Posterior vena cava (tissue), 2 donors: ENCODE data around the gene GLOD4. TPM values are rescaled to one million over a fixed set of nuclear protein-coding genes. Genes with fewer than 3 reads are reported as not detected.
A peak's percentile ranks its signal among the peaks of the same experiment; 100 is the strongest.
"Not testable (repeated sequence)": the region's sequence is repeated elsewhere in the genome, so short reads cannot be mapped to it uniquely, and the experiment has no call there.

Experiments
- DNase-seq: peaks from one replicate; pipeline ENCODE4 v3.0.0-alpha.2; 2020; ENCODE audit warnings: low spot score
- intact Hi-C, 2 donors: fragments of 100-400 bp; cut with DNase I; formaldehyde crosslinking; loops; one replicate each; pipeline versions ENCODE4 v1.14.1 to v1.14.2; 2022 to 2023
- total RNA-seq, 2 donors: library from RNA; stranded (reverse); fragmentation: NEBNext Ultra II Directional; extraction: Animal tissue kit (Norgen Biotek cat#: 25700); gene quantifications; one replicate each; pipeline ENCODE4 v1.2.1, GENCODE V29; 2021
- donor health status: DM: yes; HTN: yes; CAD: no.
- donor health status: DM: yes; HTN: yes; CAD: no.

The GLOD4 gene
- total RNA-seq, 2 donors from 2014 or later, result 40.2 to 41.5 TPM

- intact Hi-C loops, DNase-seq: not testable (repeated sequence)
These were observed 32.7 kb downstream of the GLOD4 start for GRCh38 chr17:749359-749758.

DNA sequence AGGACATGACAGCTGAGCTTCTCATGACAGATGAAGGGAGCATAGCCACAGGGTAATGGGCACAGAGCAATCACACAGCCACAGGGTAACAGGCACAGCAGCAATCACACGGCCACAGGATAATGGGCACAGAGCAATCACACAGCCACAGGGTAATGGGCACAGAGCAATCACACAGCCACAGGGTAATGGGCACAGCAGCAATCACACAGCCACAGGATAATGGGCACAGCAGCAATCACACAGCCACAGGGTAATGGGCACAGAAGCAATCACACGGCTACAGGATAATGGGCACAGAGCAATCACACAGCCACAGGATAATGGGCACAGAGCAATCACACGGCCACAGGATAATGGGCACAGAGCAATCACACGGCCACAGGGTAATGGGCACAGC is 33.5 kb downstream of the GLOD4 start:
- intact Hi-C loops, result not testable (repeated sequence)
- DNase-seq, result peak; percentile 15

- intact Hi-C loops, result no loop called here
- DNase-seq, result peak; percentile 63
These were observed 35.1 kb downstream of the GLOD4 start for GRCh38 chr17:746783-747629.

DNA sequence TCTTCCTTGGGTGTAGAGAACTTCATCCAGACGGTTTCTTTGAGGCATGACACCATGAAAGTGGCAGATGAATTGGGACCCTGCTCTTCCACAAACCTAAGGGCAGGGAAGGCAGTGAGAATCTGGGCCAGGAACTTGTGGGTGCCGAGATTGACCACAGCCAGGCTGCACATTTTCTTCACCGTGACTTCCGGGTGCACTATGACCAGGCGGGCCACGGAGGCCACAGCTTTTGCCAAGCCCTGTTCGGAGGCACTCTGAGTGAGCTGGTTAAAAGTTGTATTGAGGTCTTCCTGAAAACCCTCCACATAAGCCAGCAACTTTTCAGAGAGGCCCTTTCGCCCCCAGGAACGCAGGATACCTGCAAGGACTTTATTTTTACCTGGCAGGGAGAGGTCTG is 35.9 kb downstream of the GLOD4 start:
- intact Hi-C loops, result no loop called here
- DNase-seq, result peak; percentile 42

DNA sequence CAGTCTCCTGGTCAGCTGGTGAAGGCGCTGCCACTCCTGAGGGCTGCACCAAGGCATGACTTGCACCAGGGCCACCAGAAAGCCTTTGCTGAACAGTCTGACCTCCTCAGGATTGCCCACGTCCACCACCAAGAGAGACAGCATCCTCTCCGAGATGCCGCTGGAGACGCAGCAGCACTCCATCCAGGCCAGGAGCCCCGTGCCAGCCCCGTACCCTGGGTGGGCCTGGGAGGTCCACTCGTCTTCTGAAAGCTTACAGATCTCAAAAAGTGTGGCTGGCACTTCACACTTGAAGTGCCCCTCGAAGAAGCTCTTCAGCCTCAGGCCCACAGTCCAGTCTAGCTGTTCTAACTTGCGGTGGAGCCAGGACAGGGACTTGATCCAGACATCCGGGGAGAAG is 36.7 kb downstream of the GLOD4 start:
- intact Hi-C loops, result no loop called here
- DNase-seq, result no peak

DNA sequence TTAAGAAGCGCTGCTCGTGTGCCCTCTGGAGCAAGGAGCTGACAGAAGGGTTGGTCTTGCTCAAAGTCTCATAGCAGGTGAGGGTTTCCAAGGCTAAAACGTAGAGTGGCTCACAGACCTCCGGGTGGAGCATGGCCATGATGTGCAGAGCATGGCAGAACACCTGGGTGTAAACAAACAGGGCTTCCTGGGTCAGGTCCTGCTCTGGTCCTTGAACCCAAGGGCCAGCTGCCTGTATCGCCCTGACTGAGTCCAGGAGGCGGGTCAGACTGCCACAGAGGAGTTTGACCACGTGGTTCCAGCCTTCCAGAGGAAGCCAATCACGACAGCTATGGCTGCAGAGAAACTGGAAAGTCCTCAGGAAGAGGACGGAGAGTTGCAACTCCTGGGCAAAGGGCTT is 37.1 kb downstream of the GLOD4 start:
- no peak for DNase-seq
- intact Hi-C loops, result no loop called here

- no peak for DNase-seq
- intact Hi-C loops, result no loop called here
These were observed 38.9 kb downstream of the GLOD4 start for GRCh38 chr17:743139-743538.

DNA sequence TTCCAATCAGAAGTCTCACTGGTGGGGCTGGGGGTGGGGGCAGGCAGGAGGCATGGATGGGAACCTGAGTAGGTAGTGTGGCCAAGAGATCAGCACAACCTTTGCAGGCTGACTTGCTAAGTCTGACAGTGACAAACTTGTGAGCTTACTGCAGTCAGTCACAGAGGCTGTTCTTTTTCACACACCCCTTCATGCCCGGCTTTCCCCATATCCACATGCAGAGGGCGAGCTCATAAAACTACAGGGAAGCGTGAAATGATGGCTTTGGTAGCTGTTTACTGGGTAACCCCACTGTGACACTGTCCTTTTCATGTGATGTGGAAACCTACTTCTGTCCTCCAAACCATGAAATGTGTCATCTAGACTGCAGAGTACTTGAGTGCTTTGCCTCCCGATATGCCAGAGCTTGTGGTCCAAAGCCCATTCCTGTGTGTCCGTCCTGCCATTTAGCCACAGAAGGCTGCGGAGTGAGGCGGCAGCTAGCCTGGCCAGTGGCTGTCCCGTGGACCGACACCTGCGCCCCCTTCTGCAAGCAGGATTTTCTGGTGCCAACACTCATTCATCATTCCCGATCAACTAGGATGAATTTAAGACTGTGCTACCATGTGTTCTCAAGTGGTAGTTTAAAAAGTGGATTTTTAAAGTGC is 39.8 kb downstream of the GLOD4 start:
- DNase-seq, result peak; percentile 19
- intact Hi-C loops, result no loop called here

- intact Hi-C loops, result no loop called here
- peak; percentile 81 for DNase-seq
These were observed 41.7 kb downstream of the GLOD4 start for GRCh38 chr17:740240-741017.

- intact Hi-C loops, result no loop called here
- no peak for DNase-seq
These were observed 44.4 kb downstream of the GLOD4 start for GRCh38 chr17:737561-738113.

- DNase-seq, result peak; percentile 43
- intact Hi-C loops, result no loop called here
These were observed 48.3 kb downstream of the GLOD4 start for GRCh38 chr17:733743-734142.

DNA sequence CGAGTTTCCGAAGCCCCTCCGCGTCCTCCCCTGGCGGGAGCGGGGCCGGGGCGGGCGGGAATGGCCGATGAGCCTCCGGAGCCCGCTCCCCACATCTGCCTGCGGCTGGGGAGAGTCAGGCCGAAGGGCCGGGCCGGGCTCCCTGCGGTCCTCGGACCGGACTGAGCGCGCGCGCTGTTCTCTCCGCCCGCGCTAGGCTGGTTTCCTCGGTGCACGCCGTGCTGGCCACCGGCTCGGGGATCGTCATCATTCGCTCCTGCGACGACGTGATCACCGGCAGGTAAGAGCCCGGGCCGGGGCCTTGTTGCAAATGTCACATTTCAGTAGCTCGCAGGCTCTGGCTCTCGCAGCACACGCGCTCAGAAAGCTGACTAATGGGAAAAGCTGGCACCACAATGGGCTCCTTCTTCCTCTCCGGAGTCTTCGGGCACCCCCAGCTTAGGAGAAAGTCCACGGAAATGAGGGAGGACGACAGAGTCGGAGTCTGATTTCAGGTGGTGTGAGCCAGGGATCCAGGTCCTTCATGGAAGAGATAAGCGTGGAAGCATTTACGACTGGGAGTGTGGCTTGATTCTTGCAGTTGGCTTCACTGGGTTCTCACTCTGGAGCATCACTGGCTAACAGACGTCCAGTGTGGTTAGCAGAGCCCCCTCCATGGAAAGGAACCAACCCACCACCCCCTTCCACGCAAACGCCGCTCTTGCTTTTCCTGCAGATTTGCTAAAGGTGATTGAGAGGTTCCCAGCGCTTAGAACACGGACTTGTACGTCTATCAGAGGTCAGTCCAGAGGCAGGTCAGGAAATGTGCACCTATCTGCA is 49.0 kb downstream of the GLOD4 start:
- DNase-seq, result peak; percentile 87
- intact Hi-C loops, result no loop called here

DNA sequence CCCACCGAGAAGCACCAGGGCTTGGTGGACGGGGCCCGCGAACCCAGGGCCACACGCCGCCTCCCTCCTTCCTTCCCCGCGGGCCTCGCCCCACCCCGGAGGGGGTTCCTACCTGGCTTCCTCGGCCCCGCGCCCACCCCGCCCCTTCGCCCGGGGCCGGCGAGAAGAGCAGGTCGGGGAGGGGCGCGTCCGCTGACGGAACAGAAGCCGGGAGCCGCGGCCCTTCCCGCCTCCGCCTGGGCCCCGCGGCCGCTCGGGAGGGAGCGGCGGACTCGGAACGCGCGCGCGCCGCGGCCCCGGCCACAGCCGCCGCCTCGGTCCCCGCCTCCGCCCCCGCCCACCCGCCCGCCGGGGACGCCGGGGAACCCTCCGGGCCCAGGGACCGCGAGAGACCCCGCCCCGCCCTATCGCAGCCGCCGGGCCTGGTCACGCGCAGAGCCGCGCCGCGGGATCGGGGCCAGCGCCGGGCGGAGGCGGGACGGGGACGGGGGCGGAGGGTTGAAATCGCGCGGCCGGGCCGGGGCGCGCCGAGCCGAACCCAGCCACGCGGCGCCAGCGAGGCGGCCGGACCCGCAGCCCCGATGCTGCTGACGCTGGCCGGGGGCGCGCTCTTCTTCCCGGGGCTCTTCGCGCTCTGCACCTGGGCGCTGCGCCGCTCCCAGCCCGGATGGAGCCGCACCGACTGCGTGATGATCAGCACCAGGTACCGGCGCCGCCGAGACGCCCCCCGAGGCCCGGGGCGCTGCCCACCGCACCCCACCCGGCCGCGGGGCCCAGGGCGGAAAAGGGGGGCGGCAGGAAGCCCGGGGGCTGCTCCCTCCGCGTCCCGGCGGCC is 49.8 kb downstream of the GLOD4 start, which contains the start of gene TLCD3A:
TSS of gene TLCD3A (plus strand) at position 530 of the 835 bp plus-strand sequence. CDS start at position 582, 52 bp downstream.
- peak; percentile 88 for DNase-seq
- intact Hi-C loops, result no loop called here

DNA sequence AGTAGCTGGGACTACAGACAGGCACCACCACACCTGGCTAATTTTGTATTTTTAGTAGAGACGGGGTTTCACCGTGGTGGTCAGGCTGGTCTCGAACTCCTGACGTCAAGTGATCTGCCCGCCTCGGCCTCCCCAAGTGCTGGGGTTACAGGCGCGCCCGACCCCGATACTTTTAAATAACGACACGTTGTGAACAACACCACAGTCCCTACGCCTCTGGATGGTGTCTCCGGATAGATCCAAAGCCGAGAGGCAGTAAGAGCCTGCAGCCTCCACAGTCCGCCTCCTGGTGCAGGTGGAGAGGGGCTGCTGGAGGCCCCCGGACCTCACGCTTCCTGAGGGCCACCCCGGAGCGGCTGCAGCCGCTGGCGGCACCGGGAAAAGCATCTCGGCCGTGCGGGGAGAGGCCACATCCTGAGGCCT is 50.4 kb downstream of the GLOD4 start:
- DNase-seq, result no peak
- intact Hi-C loops, result no loop called here

DNA sequence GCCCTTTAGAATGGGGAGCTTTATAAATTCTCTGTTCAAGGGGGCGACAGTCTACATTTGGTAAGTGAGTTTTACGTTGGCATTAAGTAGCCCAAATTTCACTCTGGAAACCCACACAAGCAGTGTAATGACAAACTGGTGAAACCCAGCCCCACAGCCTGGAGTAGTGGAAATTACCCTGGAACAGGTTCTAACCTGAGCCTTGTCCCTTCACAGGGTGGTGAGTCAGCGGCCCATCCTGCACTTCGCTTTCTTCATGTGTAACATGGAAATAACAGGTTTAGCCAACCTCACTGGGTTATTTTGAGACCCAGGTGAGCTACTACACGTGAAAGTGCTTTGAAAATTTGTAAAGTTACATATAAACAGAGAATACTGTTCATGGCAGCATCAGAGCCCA is 53.2 kb downstream of the GLOD4 start:
- intact Hi-C loops, result no loop called here
- DNase-seq, result no peak

DNA sequence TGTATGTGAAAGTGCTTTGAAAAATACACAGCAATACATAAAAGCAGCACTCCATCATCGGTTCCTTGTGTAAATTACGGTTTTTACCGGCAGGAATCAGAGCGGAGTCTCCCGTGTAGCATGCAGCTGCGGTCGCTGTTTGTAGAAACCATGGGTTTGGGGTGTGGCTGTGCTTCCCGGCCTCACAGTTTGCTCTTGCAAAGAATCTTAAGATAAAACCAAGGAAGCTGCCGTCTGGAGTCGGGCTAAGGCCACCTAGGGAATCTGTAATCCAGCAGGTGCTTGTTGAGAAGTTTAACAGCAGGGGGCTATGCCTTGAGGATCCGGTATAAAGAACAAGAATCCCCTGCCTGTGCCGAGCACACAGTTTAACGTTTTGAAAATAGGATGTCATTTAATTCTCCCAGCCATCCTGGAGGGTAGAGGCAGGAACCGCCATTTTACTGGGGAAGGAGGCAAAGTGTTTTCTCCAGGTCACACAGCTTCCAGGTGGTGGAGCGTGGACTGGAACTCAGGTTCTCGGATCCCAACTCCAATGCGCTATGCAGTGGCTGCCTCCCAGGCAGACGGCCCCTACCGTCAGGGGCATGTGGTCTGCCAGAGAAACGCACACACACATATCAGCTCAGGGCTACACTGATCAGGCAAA is 55.7 kb downstream of the GLOD4 start:
- intact Hi-C loops, result no loop called here
- DNase-seq, result peak; percentile 38

GRCh38 chr17:725746-726145 is 56.3 kb downstream of the GLOD4 start:
- no peak for DNase-seq
- intact Hi-C loops, result no loop called here

GRCh38 chr17:725084-725483 is 57.0 kb downstream of the GLOD4 start:
- DNase-seq, result peak; percentile 2
- intact Hi-C loops, result no loop called here
